Liver (tissue), 9 donors: Measurements from ENCODE around the gene CCSER2. TPM values are rescaled to one million over a fixed set of nuclear protein-coding genes. Genes with fewer than 3 reads are reported as not detected.

ENCODE experiments used
- DNase-seq: peaks from one replicate; pipeline ENCODE4 v3.0.0-alpha.2; 2017; ENCODE audit warnings: low spot score
- H3K27ac ChIP-seq, 2 donors: one replicate each; pipeline ENCODE4 v1.7.0; 2013; ENCODE audit warnings: inconsistent platforms in 2 of 2, low read length in 2 of 2, control low read depth in 1 of 2, low read depth in 1 of 2, mild to moderate bottlenecking in 1 of 2
- H3K27me3 ChIP-seq, 4 donors: one replicate each; pipeline versions ENCODE4 v1.6.1 to v1.7.0; 2013; ENCODE audit warnings: low read length in 3 of 4, inconsistent platforms in 1 of 4, mild to moderate bottlenecking in 1 of 4, moderate library complexity in 1 of 4; ENCODE audit not compliant: control insufficient read depth in 4 of 4, insufficient read depth in 4 of 4
- H3K36me3 ChIP-seq, 4 donors: one replicate each; pipeline versions ENCODE4 v1.6.1 to v1.7.0; 2013; ENCODE audit warnings: low read length in 3 of 4, mild to moderate bottlenecking in 3 of 4, low read depth in 1 of 4, moderate library complexity in 1 of 4; ENCODE audit not compliant: control insufficient read depth in 4 of 4, insufficient read depth in 3 of 4
- H3K4me1 ChIP-seq, 4 donors: one replicate each; pipeline versions ENCODE4 v1.6.1 to v1.7.0; 2013; ENCODE audit warnings: low read length in 3 of 4, mild to moderate bottlenecking in 3 of 4, moderate library complexity in 1 of 4; ENCODE audit not compliant: control insufficient read depth in 4 of 4, insufficient read depth in 4 of 4
- H3K4me3 ChIP-seq, 3 donors: one replicate each; pipeline versions ENCODE4 v1.6.1 to v1.7.0; 2013; ENCODE audit warnings: low read length in 3 of 3, control low read depth in 1 of 3, low read depth in 1 of 3, mild to moderate bottlenecking in 1 of 3
- H3K9ac ChIP-seq, 2 donors: one replicate each; pipeline ENCODE4 v1.7.0; 2013; ENCODE audit warnings: low read length in 2 of 2, mild to moderate bottlenecking in 2 of 2, moderate library complexity in 2 of 2, control low read depth in 1 of 2, low read depth in 1 of 2
- H3K9me3 ChIP-seq, 4 donors: one replicate each; pipeline versions ENCODE4 v1.6.1 to v1.7.0; 2013; ENCODE audit warnings: low read length in 3 of 4; ENCODE audit not compliant: control insufficient read depth in 4 of 4
- EGR1 ChIP-seq, 2 donors: IDR thresholded peaks; 2 replicates each; pipeline ENCODE4 v1.6.1; 2016 to 2018; ENCODE audit warnings: antibody characterized with exemption in 2 of 2, low read depth in 2 of 2
- FOXA1 ChIP-seq: IDR thresholded peaks from 2 replicates; pipeline ENCODE4 v1.6.1; 2016; ENCODE audit warnings: antibody characterized with exemption
- GABPA ChIP-seq, 2 donors: IDR thresholded peaks in 1 of 2; conservative IDR thresholded peaks in 1 of 2; 2 replicates each; pipeline ENCODE4 v1.6.1; 2016; ENCODE audit warnings: antibody characterized with exemption in 2 of 2, mild to moderate bottlenecking in 1 of 2, moderate library complexity in 1 of 2
- HNF4A ChIP-seq, 2 donors: conservative IDR thresholded peaks; 2 replicates each; pipeline ENCODE4 v1.6.1; 2016; ENCODE audit warnings: antibody characterized with exemption in 2 of 2, mild to moderate bottlenecking in 2 of 2
- HNF4G ChIP-seq: IDR thresholded peaks from 2 replicates; pipeline ENCODE4 v1.6.1; 2016; ENCODE audit warnings: antibody characterized with exemption
- JUND ChIP-seq, 2 donors: IDR thresholded peaks; 2 replicates each; pipeline ENCODE4 v1.6.1; 2016; ENCODE audit warnings: antibody characterized with exemption in 2 of 2
- NR2F2 ChIP-seq: IDR thresholded peaks from 2 replicates; pipeline ENCODE4 v1.6.1; 2016; ENCODE audit warnings: antibody characterized with exemption
- RAD21 ChIP-seq, 2 donors: IDR thresholded peaks; 2 replicates each; pipeline ENCODE4 v1.6.1; 2016; ENCODE audit warnings: antibody characterized with exemption in 2 of 2, mild to moderate bottlenecking in 2 of 2
- RXRA ChIP-seq, 2 donors: IDR thresholded peaks; 2 replicates each; pipeline ENCODE4 v1.6.1; 2017 to 2018; ENCODE audit warnings: antibody characterized with exemption in 2 of 2, mild to moderate bottlenecking in 1 of 2
- SP1 ChIP-seq: IDR thresholded peaks from 2 replicates; pipeline ENCODE4 v1.6.1; 2018; ENCODE audit warnings: antibody characterized with exemption, mild to moderate bottlenecking
- TAF1 ChIP-seq: conservative IDR thresholded peaks from 2 replicates; pipeline ENCODE4 v1.6.1; 2016; ENCODE audit warnings: antibody characterized with exemption, mild to moderate bottlenecking
- YY1 ChIP-seq: IDR thresholded peaks from 2 replicates; pipeline ENCODE4 v1.6.1; 2016; ENCODE audit warnings: antibody characterized with exemption, mild to moderate bottlenecking
- ZBTB33 ChIP-seq: IDR thresholded peaks from 2 replicates; pipeline ENCODE4 v1.6.1; 2016; ENCODE audit warnings: antibody characterized with exemption
- WGBS: extraction: QIAGEN DNeasy Blood & Tissue Kit; methylation state at CpG from one replicate; pipeline ENCODE4 v1.1.7; 2013; 5-methylcytosine and 5-hydroxymethylcytosine counted together
- polyA plus RNA-seq, 2 donors: library from polyadenylated mRNA; stranded (reverse) in 1 of 2; unstranded in 1 of 2; fragments of 200-250 nt in 1 of 2; fragments of >200 nt in 1 of 2; fragmentation: Nextera tagmentation in 1 of 2; extraction: Ambion mirVana in 1 of 2; gene quantifications; one replicate each; pipeline versions ENCODE4 v1.2.1 to v1.2.3, GENCODE V29; 2013 to 2015
- total RNA-seq, 2 donors: library from RNA; depleted of rRNA; stranded (reverse); fragments of >200 nt; gene quantifications; one replicate each; pipeline ENCODE4 v1.2.3, GENCODE V29; 2014
- TF ChIP-seq, protein P1 (sequence below): IDR thresholded peaks from 2 replicates; pipeline ENCODE4 v1.6.1; 2016; ENCODE audit warnings: antibody characterized with exemption
- TF ChIP-seq, protein P2 (sequence below): IDR thresholded peaks from 2 replicates; pipeline ENCODE4 v1.6.1; 2016; ENCODE audit warnings: antibody characterized with exemption, mild to moderate bottlenecking
- TF ChIP-seq, protein P3 (sequence below): IDR thresholded peaks from 2 replicates; pipeline ENCODE4 v1.6.1; 2016; ENCODE audit warnings: antibody characterized with exemption
- TF ChIP-seq, protein P4 (sequence below): fragments of 150-350 bp; IDR thresholded peaks from 2 replicates; pipeline ENCODE4 v1.5.1; 2017; ENCODE audit warnings: improper control_type of control experiment, low read depth, low read length; ENCODE audit not compliant: missing input control
- donor health status: healthy.
- donor health status: healthy.
- donor health status: healthy.
- donor health status: healthy.
- donor health status: healthy.

The CCSER2 gene
- total and polyA plus RNA-seq, 4 donors, result 5.6 to 18.2 (median 12.1) TPM

GRCh38 chr10:84395581-84395980, 67.2 kb downstream of the CCSER2 start (continued):
- no peak for TF ChIP-seq ZBTB33
- TF ChIP-seq RAD21 (IDR thresholded peaks at IDR 0.05), result no peak
- TF ChIP-seq, protein P1, sequence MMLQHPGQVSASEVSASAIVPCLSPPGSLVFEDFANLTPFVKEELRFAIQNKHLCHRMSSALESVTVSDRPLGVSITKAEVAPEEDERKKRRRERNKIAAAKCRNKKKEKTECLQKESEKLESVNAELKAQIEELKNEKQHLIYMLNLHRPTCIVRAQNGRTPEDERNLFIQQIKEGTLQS, result no peak
- TF ChIP-seq NR2F2, result no peak
- TF ChIP-seq HNF4A (conservative IDR thresholded peaks at IDR 0.05), result no peak
- no peak for TF ChIP-seq JUND (IDR thresholded peaks at IDR 0.05)
- TF ChIP-seq YY1, result no peak

GRCh38 chr10:84397735-84398144, 69.4 kb downstream of the CCSER2 start:
- H3K27me3 ChIP-seq, result no peaks in the 10 kb centered on the region
- H3K4me3 ChIP-seq, result no peak overlapping the region
- DNase-seq, result no peak
- 72% methylated on average over 2 of the region's 2 CpGs for WGBS
- TF ChIP-seq HNF4G (no peak), TAF1 (no peak), NR2F2 (no peak), ZBTB33 (no peak), HNF4A (conservative IDR thresholded peaks at IDR 0.05) (no peak), FOXA1 (no peak), SP1 (no peak), GABPA (IDR thresholded peaks at IDR 0.05 in 1 of 2, conservative IDR thresholded peaks at IDR 0.05 in 1 of 2) (no peak), RAD21 (IDR thresholded peaks at IDR 0.05) (no peak), JUND (IDR thresholded peaks at IDR 0.05) (no peak), EGR1 (IDR thresholded peaks at IDR 0.05; ENCODE audit: low read depth in 2 of 2) (no peak), RXRA (IDR thresholded peaks at IDR 0.05) (no peak)
- TF ChIP-seq, protein P2, sequence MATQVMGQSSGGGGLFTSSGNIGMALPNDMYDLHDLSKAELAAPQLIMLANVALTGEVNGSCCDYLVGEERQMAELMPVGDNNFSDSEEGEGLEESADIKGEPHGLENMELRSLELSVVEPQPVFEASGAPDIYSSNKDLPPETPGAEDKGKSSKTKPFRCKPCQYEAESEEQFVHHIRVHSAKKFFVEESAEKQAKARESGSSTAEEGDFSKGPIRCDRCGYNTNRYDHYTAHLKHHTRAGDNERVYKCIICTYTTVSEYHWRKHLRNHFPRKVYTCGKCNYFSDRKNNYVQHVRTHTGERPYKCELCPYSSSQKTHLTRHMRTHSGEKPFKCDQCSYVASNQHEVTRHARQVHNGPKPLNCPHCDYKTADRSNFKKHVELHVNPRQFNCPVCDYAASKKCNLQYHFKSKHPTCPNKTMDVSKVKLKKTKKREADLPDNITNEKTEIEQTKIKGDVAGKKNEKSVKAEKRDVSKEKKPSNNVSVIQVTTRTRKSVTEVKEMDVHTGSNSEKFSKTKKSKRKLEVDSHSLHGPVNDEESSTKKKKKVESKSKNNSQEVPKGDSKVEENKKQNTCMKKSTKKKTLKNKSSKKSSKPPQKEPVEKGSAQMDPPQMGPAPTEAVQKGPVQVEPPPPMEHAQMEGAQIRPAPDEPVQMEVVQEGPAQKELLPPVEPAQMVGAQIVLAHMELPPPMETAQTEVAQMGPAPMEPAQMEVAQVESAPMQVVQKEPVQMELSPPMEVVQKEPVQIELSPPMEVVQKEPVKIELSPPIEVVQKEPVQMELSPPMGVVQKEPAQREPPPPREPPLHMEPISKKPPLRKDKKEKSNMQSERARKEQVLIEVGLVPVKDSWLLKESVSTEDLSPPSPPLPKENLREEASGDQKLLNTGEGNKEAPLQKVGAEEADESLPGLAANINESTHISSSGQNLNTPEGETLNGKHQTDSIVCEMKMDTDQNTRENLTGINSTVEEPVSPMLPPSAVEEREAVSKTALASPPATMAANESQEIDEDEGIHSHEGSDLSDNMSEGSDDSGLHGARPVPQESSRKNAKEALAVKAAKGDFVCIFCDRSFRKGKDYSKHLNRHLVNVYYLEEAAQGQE, result no peak
- TF ChIP-seq, protein P3, sequence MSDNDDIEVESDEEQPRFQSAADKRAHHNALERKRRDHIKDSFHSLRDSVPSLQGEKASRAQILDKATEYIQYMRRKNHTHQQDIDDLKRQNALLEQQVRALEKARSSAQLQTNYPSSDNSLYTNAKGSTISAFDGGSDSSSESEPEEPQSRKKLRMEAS, result no peak
- TF ChIP-seq, protein P4, sequence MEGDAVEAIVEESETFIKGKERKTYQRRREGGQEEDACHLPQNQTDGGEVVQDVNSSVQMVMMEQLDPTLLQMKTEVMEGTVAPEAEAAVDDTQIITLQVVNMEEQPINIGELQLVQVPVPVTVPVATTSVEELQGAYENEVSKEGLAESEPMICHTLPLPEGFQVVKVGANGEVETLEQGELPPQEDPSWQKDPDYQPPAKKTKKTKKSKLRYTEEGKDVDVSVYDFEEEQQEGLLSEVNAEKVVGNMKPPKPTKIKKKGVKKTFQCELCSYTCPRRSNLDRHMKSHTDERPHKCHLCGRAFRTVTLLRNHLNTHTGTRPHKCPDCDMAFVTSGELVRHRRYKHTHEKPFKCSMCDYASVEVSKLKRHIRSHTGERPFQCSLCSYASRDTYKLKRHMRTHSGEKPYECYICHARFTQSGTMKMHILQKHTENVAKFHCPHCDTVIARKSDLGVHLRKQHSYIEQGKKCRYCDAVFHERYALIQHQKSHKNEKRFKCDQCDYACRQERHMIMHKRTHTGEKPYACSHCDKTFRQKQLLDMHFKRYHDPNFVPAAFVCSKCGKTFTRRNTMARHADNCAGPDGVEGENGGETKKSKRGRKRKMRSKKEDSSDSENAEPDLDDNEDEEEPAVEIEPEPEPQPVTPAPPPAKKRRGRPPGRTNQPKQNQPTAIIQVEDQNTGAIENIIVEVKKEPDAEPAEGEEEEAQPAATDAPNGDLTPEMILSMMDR, result no peak
- peaks cover 0 to 2% (median 0%) of the 10 kb centered on the region in 4 donors for H3K4me1 ChIP-seq
- H3K36me3 ChIP-seq, result no peaks in the 10 kb centered on the region
- H3K9me3 ChIP-seq, result no peaks in the 10 kb centered on the region
- H3K27ac ChIP-seq, result no peak overlapping the region
- H3K9ac ChIP-seq, result no peak overlapping the region
